Adrenal gland (tissue), 12 donors: ENCODE data around the gene ATXN1. TPM values are rescaled to one million over a fixed set of nuclear protein-coding genes. Genes with fewer than 3 reads are reported as not detected.

Source experiments
- DNase-seq, 7 donors: peaks; one replicate each; pipeline ENCODE4 v3.0.0-alpha.2; 2019 to 2020
- H3K27ac ChIP-seq, 5 donors: fragments of 200-600 bp; sonication (generic) in 4 of 5; 1 replicate in 3 of 5; 2 replicates in 2 of 5; pipeline versions ENCODE4 v1.5.1 to v1.8.0; 2016 to 2020; ENCODE audit warnings: mild to moderate bottlenecking in 1 of 5
- H3K27me3 ChIP-seq: fragments of 200-600 bp; 2 replicates; pipeline ENCODE4 v1.8.0; 2021
- H3K36me3 ChIP-seq, 2 donors: fragments of 200-600 bp; replicated peaks in 1 of 2; 1 replicate in 1 of 2; 2 replicates in 1 of 2; pipeline versions ENCODE4 v1.5.1 to v1.8.0; 2018 to 2022
- H3K4me1 ChIP-seq, 2 donors: fragments of 200-600 bp; replicated peaks in 1 of 2; 1 replicate in 1 of 2; 2 replicates in 1 of 2; pipeline versions ENCODE4 v1.5.1 to v1.8.0; 2018 to 2021
- H3K4me3 ChIP-seq, 4 donors: fragments of 200-600 bp; sonication (generic) in 3 of 4; one replicate each; pipeline ENCODE4 v1.5.1; 2016 to 2018
- H3K9me3 ChIP-seq, 3 donors: fragments of 200-600 bp; sonication (generic) in 1 of 3; replicated peaks in 1 of 3; 1 replicate in 2 of 3; 2 replicates in 1 of 3; pipeline versions ENCODE4 v1.5.1 to v1.8.0; 2016 to 2021
- CTCF ChIP-seq, 6 experiments: fragments of 450-650 bp in 4 of 6; fragments of 200-600 bp in 2 of 6; sonication (generic) in 1 of 6; IDR thresholded peaks; 1 replicate in 5 of 6; 2 replicates in 1 of 6; pipeline versions ENCODE4 v1.5.1 to v1.8.0; 2016 to 2021; ENCODE audit warnings: antibody characterized with exemption in 6 of 6, mild to moderate bottlenecking in 2 of 6, moderate library complexity in 1 of 6
- POLR2A ChIP-seq, 2 donors: fragments of 450-650 bp; IDR thresholded peaks; one replicate each; pipeline ENCODE4 v1.6.1; 2017; ENCODE audit warnings: antibody characterized with exemption in 2 of 2, mild to moderate bottlenecking in 2 of 2, moderate library complexity in 1 of 2
- WGBS, 4 donors: extraction: QIAGEN DNeasy Blood & Tissue Kit in 2 of 4; methylation state at CpG; one replicate each; pipeline versions ENCODE4 v1.1.5 to v1.1.7; 2013 to 2017; 5-methylcytosine and 5-hydroxymethylcytosine counted together
- intact Hi-C, 2 donors: fragments of 100-400 bp; cut with DNase I; formaldehyde crosslinking; loops; one replicate each; pipeline versions ENCODE4 v1.14.1 to v1.15.0; 2022 to 2023
- polyA plus RNA-seq, 3 donors: library from polyadenylated mRNA; stranded (reverse); fragments of 200-250 nt in 2 of 3; fragments of 350-450 nt in 1 of 3; fragmentation: Illumina TruSeq in 1 of 3; extraction: RNeasy Lipid Tissue Mini Kit (QIAGEN cat#74804) in 1 of 3; gene quantifications; one replicate each; pipeline ENCODE4 v1.2.3, GENCODE V29; 2013 to 2014
- total RNA-seq, 9 donors: library from RNA; depleted of rRNA in 4 of 9; stranded (reverse); fragments of >200 nt in 4 of 9; fragments of 120-200 nt in 1 of 9; fragmentation: NEBNext Ultra II Directional in 1 of 9; extraction: Animal tissue kit (Norgen Biotek cat#: 25700) in 1 of 9; gene quantifications; one replicate each; pipeline versions ENCODE4 v1.1.0 to v1.2.4, GENCODE V29; 2013 to 2023
- donor health status: healthy with polysubstance abuse.
- donor health status: Bipolar disorder and iron deficiency.
- donor health status: DM: yes; HTN: yes; CAD: no.
- donor health status: DM: no; HTN: no; CAD: no.
- donor health status: DM: no; HTN: no; CAD: no.
- donor health status: DM: yes; HTN: yes; CAD: no.

ATXN1 gene
- total and polyA plus RNA-seq, 12 donors, result 3.4 to 51.3 (median 25.4) TPM

- intact Hi-C loops, result no loop called here
- DNase-seq, result no peak
- peak overlapping the region in 1 of 5 donors; percentile 10 for H3K27ac ChIP-seq
- peaks cover 15 to 35% of the 10 kb centered on the region in 2 donors for H3K4me1 ChIP-seq
- 65 to 91% (median 87%) methylated on average over 4 of the region's 4 CpGs for WGBS, 4 donors
- no peak overlapping the region for H3K4me3 ChIP-seq
- no peaks in the 10 kb centered on the region for H3K27me3 ChIP-seq
- no peaks in the 10 kb centered on the region for H3K9me3 ChIP-seq
- no peaks in the 10 kb centered on the region for H3K36me3 ChIP-seq
- TF ChIP-seq POLR2A (IDR thresholded peaks at IDR 0.05) (no peak), CTCF (IDR thresholded peaks at IDR 0.05) (no peak)
These were observed 66.3 kb downstream of the ATXN1 start for GRCh38 chr6:16694781-16695578.

GRCh38 chr6:16691324-16691723, 69.9 kb downstream of the ATXN1 start:
- H3K27ac ChIP-seq, result peak overlapping the region in 2 of 5 donors; percentile 52 to 66
- H3K27me3 ChIP-seq, result no peaks in the 10 kb centered on the region
- peaks cover 7 to 14% of the 10 kb centered on the region in 2 donors for H3K4me1 ChIP-seq
- DNase-seq, result no peak
- no peak overlapping the region for H3K4me3 ChIP-seq
- no peaks in the 10 kb centered on the region for H3K9me3 ChIP-seq
- no peaks in the 10 kb centered on the region for H3K36me3 ChIP-seq
- no peak for TF ChIP-seq CTCF (IDR thresholded peaks at IDR 0.05)
- no peak for TF ChIP-seq POLR2A (IDR thresholded peaks at IDR 0.05)
- intact Hi-C loops, result no loop called here

GRCh38 chr6:16690608-16691142, 70.6 kb downstream of the ATXN1 start:
- no peak for DNase-seq
- Histone ChIP-seq H3K36me3 (no peaks in the 10 kb centered on the region), H3K4me3 (no peak overlapping the region), H3K27ac (peak overlapping the region in 3 of 5 donors; percentile 52 to 66 (median 52)), H3K27me3 (no peaks in the 10 kb centered on the region), H3K9me3 (no peaks in the 10 kb centered on the region), H3K4me1 (peaks cover 7 to 14% of the 10 kb centered on the region in 2 donors)
- TF ChIP-seq CTCF (IDR thresholded peaks at IDR 0.05) (no peak), POLR2A (IDR thresholded peaks at IDR 0.05) (no peak)
- WGBS, 4 donors, result 76 to 88% (median 78%) methylated on average over 7 of the region's 7 CpGs
- intact Hi-C loops, result no loop called here

GRCh38 chr6:16689788-16690607, 71.3 kb downstream of the ATXN1 start:
- 77 to 87% (median 81%) methylated on average over 3 of the region's 3 CpGs for WGBS, 4 donors
- DNase-seq, result no peak
- H3K4me3 ChIP-seq, result no peak overlapping the region
- intact Hi-C loops, result no loop called here
- TF ChIP-seq POLR2A (IDR thresholded peaks at IDR 0.05) (no peak), CTCF (IDR thresholded peaks at IDR 0.05) (no peak)
- peaks cover 7 to 14% of the 10 kb centered on the region in 2 donors for H3K4me1 ChIP-seq
- no peaks in the 10 kb centered on the region for H3K27me3 ChIP-seq
- H3K36me3 ChIP-seq, result no peaks in the 10 kb centered on the region
- peak overlapping the region in 3 of 5 donors; percentile 52 to 66 (median 52) for H3K27ac ChIP-seq
- no peaks in the 10 kb centered on the region for H3K9me3 ChIP-seq
